GM12878 (cell line): Measurements from ENCODE around the gene PATJ. TPM values are rescaled to one million over a fixed set of nuclear protein-coding genes. Genes with fewer than 3 reads are reported as not detected.

Experiments used
- BACH1 ChIP-seq: fragments of 450-650 bp; IDR thresholded peaks from 2 replicates; pipeline ENCODE4 v1.6.1; 2017; ENCODE audit warnings: mild to moderate bottlenecking, borderline replicate concordance
- CBX5 ChIP-seq: sonication (generic); IDR thresholded peaks from 2 replicates; pipeline ENCODE4 v1.6.1; 2016; ENCODE audit warnings: low read depth, moderate library complexity, mild to moderate bottlenecking, inconsistent platforms
- CHD1 ChIP-seq: IDR thresholded peaks from 2 replicates; pipeline ENCODE4 v1.6.1; 2012; ENCODE audit warnings: low read depth, low read length, improper control_type of control experiment
- CHD4 ChIP-seq: fragments of 200-600 bp; sonication (generic); IDR thresholded peaks from 2 replicates; pipeline ENCODE4 v1.6.1; 2016; ENCODE audit warnings: mild to moderate bottlenecking
- KDM1A ChIP-seq: fragments of 200-600 bp; sonication (generic); IDR thresholded peaks from 2 replicates; pipeline ENCODE4 v1.6.1; 2016; ENCODE audit warnings: borderline replicate concordance
- MTA3 ChIP-seq: IDR thresholded peaks from 2 replicates; pipeline ENCODE4 v1.6.1; 2012; ENCODE audit warnings: low read length, inconsistent platforms, borderline replicate concordance
- NR2F1 ChIP-seq: fragments of 450-650 bp; conservative IDR thresholded peaks from 2 replicates; pipeline ENCODE4 v1.6.1; 2017; ENCODE audit warnings: mild to moderate bottlenecking
- RBBP5 ChIP-seq: fragments of 200-600 bp; sonication (generic); conservative IDR thresholded peaks from 2 replicates; pipeline ENCODE4 v1.6.1; 2016
- RFX5 ChIP-seq: IDR thresholded peaks from 2 replicates; pipeline ENCODE4 v1.6.1; 2011; ENCODE audit warnings: low read depth, low read length, improper control_type of control experiment
- SIX5 ChIP-seq: IDR thresholded peaks from 2 replicates; pipeline ENCODE4 v1.6.1; 2011; ENCODE audit warnings: mild to moderate bottlenecking, low read depth, low read length, moderate library complexity; ENCODE audit not compliant: severe bottlenecking
- TARDBP ChIP-seq: IDR thresholded peaks from 2 replicates; pipeline ENCODE4 v1.6.1; 2016; ENCODE audit warnings: borderline replicate concordance
- polyA plus RNA-seq, 11 experiments: library from polyadenylated mRNA; depleted of rRNA in 4 of 11; unstranded in 6 of 11; stranded (reverse) in 5 of 11; fragments of >200 nt; fragmentation: Nextera tagmentation in 4 of 11; fragmentation: Illumina TruSeq in 1 of 11; extraction: Ambion mirVana in 4 of 11; extraction: Trizol in 1 of 11; gene quantifications; 1 replicate in 1 of 11; 2 replicates in 10 of 11; pipeline versions ENCODE4 v1.2.1 to v1.2.3, GENCODE V29; 2011 to 2016; ENCODE audit warnings: inconsistent platforms in 2 of 11, missing spikeins in 2 of 11, low read depth in 1 of 11
- total RNA-seq, 4 experiments: library from RNA; depleted of rRNA in 3 of 4; stranded (reverse); fragments of >200 nt in 3 of 4; fragmentation: Illumina TruSeq in 1 of 4; extraction: Trizol in 1 of 4; gene quantifications; 2 replicates each; pipeline versions ENCODE4 v1.2.1 to v1.2.3, GENCODE V29; 2013 to 2021
- TF ChIP-seq, protein P1 (sequence below): fragments of 150-350 bp; IDR thresholded peaks from 2 replicates; pipeline ENCODE4 v1.6.1; 2014; ENCODE audit warnings: mild to moderate bottlenecking, low read depth, low read length
- TF ChIP-seq, protein P2 (sequence below): fragments of 450-650 bp; IDR thresholded peaks from 2 replicates; pipeline ENCODE4 v1.6.1; 2018; ENCODE audit warnings: borderline replicate concordance, mild to moderate bottlenecking; ENCODE audit not compliant: partially characterized antibody
- TF ChIP-seq, protein P3 (sequence below): fragments of 450-650 bp; formaldehyde crosslinking; IDR thresholded peaks from 2 replicates; pipeline ENCODE4 v1.4.0; 2020; ENCODE audit warnings: mild to moderate bottlenecking, moderate library complexity
- TF ChIP-seq, protein P4 (sequence below): IDR thresholded peaks from 2 replicates; pipeline ENCODE4 v1.6.1; 2012; ENCODE audit warnings: low read depth, low read length, improper control_type of control experiment
- TF ChIP-seq, protein P5 (sequence below): fragments of 450-650 bp; IDR thresholded peaks from 2 replicates; pipeline ENCODE4 v1.6.1; 2018; ENCODE audit warnings: mild to moderate bottlenecking, low read depth, moderate library complexity; ENCODE audit not compliant: partially characterized antibody
- TF ChIP-seq, protein P6 (sequence below): IDR thresholded peaks from 2 replicates; pipeline ENCODE4 v1.6.1; 2011; ENCODE audit warnings: low read depth, mild to moderate bottlenecking, low read length, moderate library complexity, borderline replicate concordance; ENCODE audit errors: extremely low read depth

Gene PATJ
- total and polyA plus RNA-seq, 10 of the 15 experiments (the other 5 are each of a cell fraction or from before 2014, with no cell fraction given): 2.8 to 13.9 (median 6.9) TPM

DNA sequence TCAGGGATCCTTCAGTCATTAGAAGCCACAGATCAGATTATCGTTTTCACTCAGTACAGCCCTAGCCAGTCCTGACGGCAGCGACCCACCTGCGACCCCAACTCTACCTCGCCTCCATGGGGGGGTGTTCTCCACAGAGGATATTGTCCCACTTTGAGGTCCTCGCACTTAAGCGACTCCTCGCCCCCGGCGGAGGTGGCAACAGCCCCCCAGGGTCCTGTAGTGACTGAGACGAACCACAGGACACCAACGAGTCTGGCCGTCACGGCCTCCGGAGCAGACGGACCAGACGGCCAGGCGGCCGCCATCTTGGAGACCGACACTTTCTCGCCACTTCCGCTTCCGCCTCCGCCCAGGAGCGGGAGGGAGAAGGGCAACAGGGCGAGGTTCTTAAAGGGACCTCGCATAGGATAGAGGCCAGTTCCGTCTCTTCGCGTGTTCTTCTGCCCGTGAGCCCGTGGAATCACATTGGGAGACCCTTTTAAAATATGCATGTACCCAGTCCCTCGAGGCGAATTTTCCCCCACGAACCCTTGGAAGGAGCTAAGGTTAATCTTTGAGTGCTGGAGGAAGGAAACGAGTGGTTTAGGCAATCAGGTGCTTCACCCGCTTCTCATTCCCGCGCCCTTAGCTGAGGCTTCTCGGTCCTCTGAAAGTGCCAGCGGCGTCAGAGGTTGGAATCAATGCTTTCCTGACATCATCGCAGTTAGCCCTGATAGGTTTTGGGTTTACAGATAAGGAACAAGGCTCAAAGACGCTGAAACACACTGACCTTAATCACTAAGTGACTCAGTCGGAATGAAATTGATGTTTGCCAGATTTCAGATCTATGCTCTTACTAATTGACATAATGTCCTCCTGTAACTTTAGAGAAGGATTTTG lies 17.2 kb upstream of the PATJ start, which contains the start of gene TM2D1 (continued):
- TF ChIP-seq, protein P1, sequence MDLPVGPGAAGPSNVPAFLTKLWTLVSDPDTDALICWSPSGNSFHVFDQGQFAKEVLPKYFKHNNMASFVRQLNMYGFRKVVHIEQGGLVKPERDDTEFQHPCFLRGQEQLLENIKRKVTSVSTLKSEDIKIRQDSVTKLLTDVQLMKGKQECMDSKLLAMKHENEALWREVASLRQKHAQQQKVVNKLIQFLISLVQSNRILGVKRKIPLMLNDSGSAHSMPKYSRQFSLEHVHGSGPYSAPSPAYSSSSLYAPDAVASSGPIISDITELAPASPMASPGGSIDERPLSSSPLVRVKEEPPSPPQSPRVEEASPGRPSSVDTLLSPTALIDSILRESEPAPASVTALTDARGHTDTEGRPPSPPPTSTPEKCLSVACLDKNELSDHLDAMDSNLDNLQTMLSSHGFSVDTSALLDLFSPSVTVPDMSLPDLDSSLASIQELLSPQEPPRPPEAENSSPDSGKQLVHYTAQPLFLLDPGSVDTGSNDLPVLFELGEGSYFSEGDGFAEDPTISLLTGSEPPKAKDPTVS: no peak
- TF ChIP-seq RFX5: no peak
- peak; percentile 21 for TF ChIP-seq SIX5
- TF ChIP-seq NR2F1: peak; percentile 51; the same call in 1 of the 2 replicates
- no peak for TF ChIP-seq CHD4
- TF ChIP-seq, protein P2, sequence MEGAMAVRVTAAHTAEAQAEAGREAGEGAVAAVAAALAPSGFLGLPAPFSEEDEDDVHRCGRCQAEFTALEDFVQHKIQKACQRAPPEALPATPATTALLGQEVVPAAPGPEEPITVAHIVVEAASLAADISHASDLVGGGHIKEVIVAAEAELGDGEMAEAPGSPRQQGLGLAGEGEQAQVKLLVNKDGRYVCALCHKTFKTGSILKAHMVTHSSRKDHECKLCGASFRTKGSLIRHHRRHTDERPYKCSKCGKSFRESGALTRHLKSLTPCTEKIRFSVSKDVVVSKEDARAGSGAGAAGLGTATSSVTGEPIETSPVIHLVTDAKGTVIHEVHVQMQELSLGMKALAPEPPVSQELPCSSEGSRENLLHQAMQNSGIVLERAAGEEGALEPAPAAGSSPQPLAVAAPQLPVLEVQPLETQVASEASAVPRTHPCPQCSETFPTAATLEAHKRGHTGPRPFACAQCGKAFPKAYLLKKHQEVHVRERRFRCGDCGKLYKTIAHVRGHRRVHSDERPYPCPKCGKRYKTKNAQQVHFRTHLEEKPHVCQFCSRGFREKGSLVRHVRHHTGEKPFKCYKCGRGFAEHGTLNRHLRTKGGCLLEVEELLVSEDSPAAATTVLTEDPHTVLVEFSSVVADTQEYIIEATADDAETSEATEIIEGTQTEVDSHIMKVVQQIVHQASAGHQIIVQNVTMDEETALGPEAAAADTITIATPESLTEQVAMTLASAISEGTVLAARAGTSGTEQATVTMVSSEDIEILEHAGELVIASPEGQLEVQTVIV: peak; percentile 64
- no peak for TF ChIP-seq CHD1
- TF ChIP-seq, protein P3, sequence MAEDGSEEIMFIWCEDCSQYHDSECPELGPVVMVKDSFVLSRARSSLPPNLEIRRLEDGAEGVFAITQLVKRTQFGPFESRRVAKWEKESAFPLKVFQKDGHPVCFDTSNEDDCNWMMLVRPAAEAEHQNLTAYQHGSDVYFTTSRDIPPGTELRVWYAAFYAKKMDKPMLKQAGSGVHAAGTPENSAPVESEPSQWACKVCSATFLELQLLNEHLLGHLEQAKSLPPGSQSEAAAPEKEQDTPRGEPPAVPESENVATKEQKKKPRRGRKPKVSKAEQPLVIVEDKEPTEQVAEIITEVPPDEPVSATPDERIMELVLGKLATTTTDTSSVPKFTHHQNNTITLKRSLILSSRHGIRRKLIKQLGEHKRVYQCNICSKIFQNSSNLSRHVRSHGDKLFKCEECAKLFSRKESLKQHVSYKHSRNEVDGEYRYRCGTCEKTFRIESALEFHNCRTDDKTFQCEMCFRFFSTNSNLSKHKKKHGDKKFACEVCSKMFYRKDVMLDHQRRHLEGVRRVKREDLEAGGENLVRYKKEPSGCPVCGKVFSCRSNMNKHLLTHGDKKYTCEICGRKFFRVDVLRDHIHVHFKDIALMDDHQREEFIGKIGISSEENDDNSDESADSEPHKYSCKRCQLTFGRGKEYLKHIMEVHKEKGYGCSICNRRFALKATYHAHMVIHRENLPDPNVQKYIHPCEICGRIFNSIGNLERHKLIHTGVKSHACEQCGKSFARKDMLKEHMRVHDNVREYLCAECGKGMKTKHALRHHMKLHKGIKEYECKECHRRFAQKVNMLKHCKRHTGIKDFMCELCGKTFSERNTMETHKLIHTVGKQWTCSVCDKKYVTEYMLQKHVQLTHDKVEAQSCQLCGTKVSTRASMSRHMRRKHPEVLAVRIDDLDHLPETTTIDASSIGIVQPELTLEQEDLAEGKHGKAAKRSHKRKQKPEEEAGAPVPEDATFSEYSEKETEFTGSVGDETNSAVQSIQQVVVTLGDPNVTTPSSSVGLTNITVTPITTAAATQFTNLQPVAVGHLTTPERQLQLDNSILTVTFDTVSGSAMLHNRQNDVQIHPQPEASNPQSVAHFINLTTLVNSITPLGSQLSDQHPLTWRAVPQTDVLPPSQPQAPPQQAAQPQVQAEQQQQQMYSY (CRISPR knock-in tag): no peak
- TF ChIP-seq, protein P4, sequence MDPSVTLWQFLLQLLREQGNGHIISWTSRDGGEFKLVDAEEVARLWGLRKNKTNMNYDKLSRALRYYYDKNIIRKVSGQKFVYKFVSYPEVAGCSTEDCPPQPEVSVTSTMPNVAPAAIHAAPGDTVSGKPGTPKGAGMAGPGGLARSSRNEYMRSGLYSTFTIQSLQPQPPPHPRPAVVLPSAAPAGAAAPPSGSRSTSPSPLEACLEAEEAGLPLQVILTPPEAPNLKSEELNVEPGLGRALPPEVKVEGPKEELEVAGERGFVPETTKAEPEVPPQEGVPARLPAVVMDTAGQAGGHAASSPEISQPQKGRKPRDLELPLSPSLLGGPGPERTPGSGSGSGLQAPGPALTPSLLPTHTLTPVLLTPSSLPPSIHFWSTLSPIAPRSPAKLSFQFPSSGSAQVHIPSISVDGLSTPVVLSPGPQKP: peak; percentile 86
- 0 out of 2 replicates have a peak, but pooled peaks have one; percentile 49 for TF ChIP-seq CBX5
- TF ChIP-seq MTA3: no peak
- no peak for TF ChIP-seq KDM1A
- peak; percentile 48; the same call in 1 of the 2 replicates for TF ChIP-seq BACH1
- no peak for TF ChIP-seq RBBP5
- no peak for TF ChIP-seq TARDBP
- TF ChIP-seq, protein P5, sequence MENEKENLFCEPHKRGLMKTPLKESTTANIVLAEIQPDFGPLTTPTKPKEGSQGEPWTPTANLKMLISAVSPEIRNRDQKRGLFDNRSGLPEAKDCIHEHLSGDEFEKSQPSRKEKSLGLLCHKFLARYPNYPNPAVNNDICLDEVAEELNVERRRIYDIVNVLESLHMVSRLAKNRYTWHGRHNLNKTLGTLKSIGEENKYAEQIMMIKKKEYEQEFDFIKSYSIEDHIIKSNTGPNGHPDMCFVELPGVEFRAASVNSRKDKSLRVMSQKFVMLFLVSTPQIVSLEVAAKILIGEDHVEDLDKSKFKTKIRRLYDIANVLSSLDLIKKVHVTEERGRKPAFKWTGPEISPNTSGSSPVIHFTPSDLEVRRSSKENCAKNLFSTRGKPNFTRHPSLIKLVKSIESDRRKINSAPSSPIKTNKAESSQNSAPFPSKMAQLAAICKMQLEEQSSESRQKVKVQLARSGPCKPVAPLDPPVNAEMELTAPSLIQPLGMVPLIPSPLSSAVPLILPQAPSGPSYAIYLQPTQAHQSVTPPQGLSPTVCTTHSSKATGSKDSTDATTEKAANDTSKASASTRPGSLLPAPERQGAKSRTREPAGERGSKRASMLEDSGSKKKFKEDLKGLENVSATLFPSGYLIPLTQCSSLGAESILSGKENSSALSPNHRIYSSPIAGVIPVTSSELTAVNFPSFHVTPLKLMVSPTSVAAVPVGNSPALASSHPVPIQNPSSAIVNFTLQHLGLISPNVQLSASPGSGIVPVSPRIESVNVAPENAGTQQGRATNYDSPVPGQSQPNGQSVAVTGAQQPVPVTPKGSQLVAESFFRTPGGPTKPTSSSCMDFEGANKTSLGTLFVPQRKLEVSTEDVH: no peak
- TF ChIP-seq, protein P6, sequence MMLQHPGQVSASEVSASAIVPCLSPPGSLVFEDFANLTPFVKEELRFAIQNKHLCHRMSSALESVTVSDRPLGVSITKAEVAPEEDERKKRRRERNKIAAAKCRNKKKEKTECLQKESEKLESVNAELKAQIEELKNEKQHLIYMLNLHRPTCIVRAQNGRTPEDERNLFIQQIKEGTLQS: no peak
